Activated B cell treated with CpG ODN at 0.5 μM for 24 hours (primary cell): Measurements from ENCODE around the gene STUB1. TPM values are rescaled to one million over a fixed set of nuclear protein-coding genes. Genes with fewer than 3 reads are reported as not detected.

Experiments used
- ATAC-seq: fragments of 200-7000 bp; cut with Tn5 transposase; one replicate; pipeline ENCODE4 v1.10.0; 2021; ENCODE audit warnings: low read depth, mild to moderate bottlenecking, moderate library complexity
- CTCF ChIA-PET: fragments of 350-600 bp; sonication (Branson Sonifier 250); formaldehyde crosslinking; loops from one replicate; lab custom pipeline; 2021; ENCODE audit warnings: antibody characterized with exemption; lab: Charles Lee
- POLR2A ChIA-PET: fragments of 350-600 bp; sonication (Branson Sonifier 250); formaldehyde crosslinking; loops from one replicate; lab custom pipeline; 2021; ENCODE audit warnings: antibody characterized with exemption; lab: Charles Lee
- DNase-seq: peaks from one replicate; pipeline ENCODE4 v3.0.0; 2022
- H3K27ac Mint-ChIP-seq: one replicate; pipeline ENCODE4 v1.8.0; 2020; ENCODE audit warnings: mixed read lengths
- H3K27me3 Mint-ChIP-seq: one replicate; pipeline ENCODE4 v1.8.0; 2021; ENCODE audit warnings: mixed read lengths
- H3K36me3 Mint-ChIP-seq: one replicate; pipeline ENCODE4 v1.8.0; 2021; ENCODE audit warnings: low read depth, mixed read lengths
- H3K4me1 Mint-ChIP-seq: one replicate; pipeline ENCODE4 v1.8.0; 2021; ENCODE audit warnings: mixed read lengths
- H3K4me3 Mint-ChIP-seq: one replicate; pipeline ENCODE4 v1.8.0; 2020; ENCODE audit warnings: mild to moderate bottlenecking, mixed read lengths
- H3K9me3 Mint-ChIP-seq: one replicate; pipeline ENCODE4 v1.8.0; 2020; ENCODE audit warnings: mixed read lengths
- intact Hi-C: fragments of 100-400 bp; cut with micrococcal nuclease; formaldehyde crosslinking; loops from one replicate; pipeline ENCODE4 v1.15.1; 2024
- total RNA-seq: library from RNA; stranded (reverse); gene quantifications from 2 replicates; pipeline ENCODE4 v1.2.3, GENCODE V29; 2022
- TF ChIP-seq, protein P1 (sequence below): fragments of 200-600 bp; IDR thresholded peaks from one replicate; pipeline ENCODE4 v1.8.0; 2022; ENCODE audit warnings: antibody characterized with exemption, mild to moderate bottlenecking

The STUB1 gene
- total RNA-seq, 1 donor from 2014 or later, result 81.2 TPM

DNA sequence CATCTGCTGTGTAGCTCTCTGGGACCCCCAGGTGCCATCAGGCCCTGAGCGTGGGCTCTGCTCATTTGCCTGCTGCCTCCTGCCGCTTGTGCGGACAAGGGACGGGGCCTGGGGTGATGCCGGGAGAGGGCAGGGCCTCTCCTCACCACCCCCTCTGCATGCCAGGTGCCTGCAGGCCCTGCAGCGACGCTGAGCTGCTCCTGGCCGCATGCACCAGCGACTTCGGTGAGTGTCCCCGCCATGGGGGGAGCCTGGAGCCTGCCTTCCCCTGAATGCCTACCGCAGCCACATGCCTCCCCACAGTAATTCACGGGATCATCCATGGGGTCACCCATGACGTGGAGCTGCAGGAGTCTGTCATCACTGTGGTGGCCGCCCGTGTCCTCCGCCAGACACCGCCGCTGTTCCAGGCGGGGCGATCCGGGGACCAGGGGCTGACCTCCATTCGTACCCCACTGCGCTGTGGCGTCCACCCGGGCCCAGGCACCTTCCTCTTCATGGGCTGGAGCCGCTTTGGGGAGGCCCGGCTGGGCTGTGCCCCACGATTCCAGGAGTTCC lies 36.6 kb downstream of the STUB1 start:
- H3K4me1 Mint-ChIP-seq, result peaks cover 21% of the 10 kb centered on the region
- H3K27ac Mint-ChIP-seq, result no peak overlapping the region
- intact Hi-C loops, result no loop called here
- no peaks in the 10 kb centered on the region for H3K9me3 Mint-ChIP-seq
- ATAC-seq (no peak), DNase-seq (no peak)
- ChIA-PET CTCF (interaction anchor here (0.9 kb wide), 1 partner anchor 26 kb away, joined by 3 read pairs; no protein-coding TSS in a partner anchor), POLR2A (interaction anchor here (0.7 to 2.8 kb wide), 6 partner anchors 12 to 592 kb away, joined by 3 to 8 read pairs (median 4); partner anchors contain the start of genes CHTF18, CIAO3 and RPUSD1)
- no peaks in the 10 kb centered on the region for H3K36me3 Mint-ChIP-seq
- no peak overlapping the region for H3K4me3 Mint-ChIP-seq
- H3K27me3 Mint-ChIP-seq, result peaks cover 7% of the 10 kb centered on the region
- TF ChIP-seq, protein P1, sequence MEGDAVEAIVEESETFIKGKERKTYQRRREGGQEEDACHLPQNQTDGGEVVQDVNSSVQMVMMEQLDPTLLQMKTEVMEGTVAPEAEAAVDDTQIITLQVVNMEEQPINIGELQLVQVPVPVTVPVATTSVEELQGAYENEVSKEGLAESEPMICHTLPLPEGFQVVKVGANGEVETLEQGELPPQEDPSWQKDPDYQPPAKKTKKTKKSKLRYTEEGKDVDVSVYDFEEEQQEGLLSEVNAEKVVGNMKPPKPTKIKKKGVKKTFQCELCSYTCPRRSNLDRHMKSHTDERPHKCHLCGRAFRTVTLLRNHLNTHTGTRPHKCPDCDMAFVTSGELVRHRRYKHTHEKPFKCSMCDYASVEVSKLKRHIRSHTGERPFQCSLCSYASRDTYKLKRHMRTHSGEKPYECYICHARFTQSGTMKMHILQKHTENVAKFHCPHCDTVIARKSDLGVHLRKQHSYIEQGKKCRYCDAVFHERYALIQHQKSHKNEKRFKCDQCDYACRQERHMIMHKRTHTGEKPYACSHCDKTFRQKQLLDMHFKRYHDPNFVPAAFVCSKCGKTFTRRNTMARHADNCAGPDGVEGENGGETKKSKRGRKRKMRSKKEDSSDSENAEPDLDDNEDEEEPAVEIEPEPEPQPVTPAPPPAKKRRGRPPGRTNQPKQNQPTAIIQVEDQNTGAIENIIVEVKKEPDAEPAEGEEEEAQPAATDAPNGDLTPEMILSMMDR, result no peak

DNA sequence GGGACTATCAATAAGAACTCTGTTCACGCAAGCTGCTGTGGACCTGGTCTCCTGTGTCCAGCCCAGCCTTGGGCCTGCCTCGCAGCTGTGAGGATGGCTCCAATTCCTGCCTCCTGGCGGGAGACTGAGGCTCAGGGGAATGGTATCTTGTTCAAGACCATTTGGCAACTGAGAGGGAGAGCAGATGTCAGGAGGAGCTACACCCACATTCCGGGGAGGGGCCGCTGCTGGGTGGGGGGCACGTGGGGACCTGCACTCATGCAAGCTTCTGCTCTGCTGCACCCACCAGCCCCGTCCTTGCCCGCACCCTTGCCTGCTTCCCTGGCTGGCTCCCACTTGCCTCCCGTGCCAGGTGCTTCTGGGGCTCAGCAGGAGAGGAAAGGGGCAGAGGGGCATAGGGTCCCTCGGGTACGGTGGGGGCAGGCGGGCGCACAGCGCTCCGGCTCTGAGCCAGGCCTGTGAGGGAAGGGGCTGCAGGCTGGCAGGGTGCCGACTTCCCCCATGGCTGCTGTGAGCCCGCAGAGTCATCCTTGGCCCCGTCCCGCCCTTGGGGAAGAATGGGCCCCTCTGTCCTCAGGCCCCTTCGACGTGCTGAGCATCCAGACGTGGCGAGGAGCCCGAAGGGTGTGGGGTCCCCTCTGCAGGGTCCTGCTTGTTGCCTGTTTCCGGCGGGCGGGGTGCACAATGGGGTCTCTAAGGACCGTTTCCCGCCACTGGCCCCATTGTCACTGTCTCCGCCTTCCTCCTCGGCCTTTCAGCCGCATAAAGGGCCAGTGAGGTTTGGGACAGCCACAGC lies 37.4 kb downstream of the STUB1 start:
- intact Hi-C loops, result no loop called here

DNA sequence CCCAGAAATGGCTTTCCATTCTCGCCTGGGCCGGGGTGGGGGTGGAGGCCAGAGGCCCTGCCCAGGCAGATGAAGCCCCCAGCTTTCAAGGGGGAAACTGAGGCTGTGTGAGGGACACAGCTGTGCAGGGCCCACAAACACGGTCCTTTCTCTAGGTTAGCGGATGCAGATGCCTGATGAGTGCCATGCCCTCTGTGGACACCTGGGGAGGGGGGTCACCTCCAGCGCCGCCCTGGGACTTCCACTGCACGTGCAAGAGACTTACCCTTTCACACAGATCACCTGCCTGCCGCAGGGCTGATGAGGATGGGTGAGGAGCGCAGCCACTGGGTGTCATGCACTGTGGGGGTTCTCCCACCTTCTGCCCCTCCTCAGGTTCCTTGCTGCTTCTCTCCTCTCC lies 38.2 kb downstream of the STUB1 start:
- ChIA-PET POLR2A (no interaction called here), CTCF (no interaction called here)
- peaks cover 2% of the 10 kb centered on the region for H3K36me3 Mint-ChIP-seq

More for the DNA sequence above, 37.4 kb downstream of the STUB1 start:
- POLR2A ChIA-PET, result interaction anchor here (0.7 kb wide), 1 partner anchor 591 kb away, joined by 4 read pairs; no protein-coding TSS in a partner anchor
- H3K4me1 Mint-ChIP-seq, result peaks cover 20% of the 10 kb centered on the region
- no peak for ATAC-seq
- H3K4me3 Mint-ChIP-seq, result no peak overlapping the region
- peaks cover 6% of the 10 kb centered on the region for H3K27me3 Mint-ChIP-seq
- no peak overlapping the region for H3K27ac Mint-ChIP-seq
- no peaks in the 10 kb centered on the region for H3K9me3 Mint-ChIP-seq
- TF ChIP-seq, protein P1, result no peak
- no peaks in the 10 kb centered on the region for H3K36me3 Mint-ChIP-seq
- CTCF ChIA-PET, result no interaction called here
- no peak for DNase-seq

DNA sequence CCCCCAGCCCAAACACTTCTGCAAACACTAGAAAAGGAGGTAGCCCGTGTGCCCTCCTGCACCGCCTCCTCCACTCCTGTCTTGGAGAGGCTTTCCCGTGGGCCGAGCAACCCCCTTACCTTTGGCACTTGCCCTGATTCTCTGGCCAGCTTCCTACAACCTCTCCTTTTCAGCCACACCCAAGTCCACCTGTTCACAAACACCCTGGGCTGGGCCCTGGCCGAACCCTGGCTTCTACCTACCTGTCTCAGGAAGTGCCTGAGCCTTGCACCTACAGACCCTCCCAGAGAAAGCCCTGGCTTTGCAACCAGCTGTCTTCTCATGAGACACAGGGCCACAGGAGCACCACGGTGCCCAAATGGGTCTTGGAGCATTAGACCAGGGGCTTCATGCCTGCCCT lies 38.7 kb downstream of the STUB1 start:
- H3K36me3 Mint-ChIP-seq, result peaks cover 3% of the 10 kb centered on the region
- H3K27me3 Mint-ChIP-seq, result peaks cover 3% of the 10 kb centered on the region
- peaks cover 20% of the 10 kb centered on the region for H3K4me1 Mint-ChIP-seq
- H3K4me3 Mint-ChIP-seq, result peak overlapping the region; percentile 46
- H3K9me3 Mint-ChIP-seq, result no peaks in the 10 kb centered on the region
- ATAC-seq (no peak), DNase-seq (no peak)
- intact Hi-C loops, result no loop called here
- ChIA-PET CTCF (no interaction called here), POLR2A (interaction anchor here (4.2 kb wide), 1 partner anchor 29 kb away, joined by 34 read pairs; the partner anchor contains the start of gene WDR24)
- TF ChIP-seq, protein P1, result no peak
- H3K27ac Mint-ChIP-seq, result no peak overlapping the region

More for the DNA sequence above, 38.2 kb downstream of the STUB1 start:
- H3K4me3 Mint-ChIP-seq, result no peak overlapping the region
- ATAC-seq (no peak), DNase-seq (no peak)
- intact Hi-C loops, result no loop called here
- H3K27me3 Mint-ChIP-seq, result peaks cover 3% of the 10 kb centered on the region
- H3K27ac Mint-ChIP-seq, result no peak overlapping the region
- peaks cover 18% of the 10 kb centered on the region for H3K4me1 Mint-ChIP-seq
- TF ChIP-seq, protein P1, result no peak
- no peaks in the 10 kb centered on the region for H3K9me3 Mint-ChIP-seq
